GM19324 (cell line): Measurements from ENCODE around the gene LHFPL2.

ENCODE experiments used
- ATAC-seq: cut with Tn5 transposase; IDR thresholded peaks from one replicate; pipeline ENCODE4 v1.9.1; 2021; ENCODE audit warnings: mild to moderate bottlenecking, moderate library complexity; ENCODE audit not compliant: unreplicated experiment, low FRiP score

The LHFPL2 gene

GRCh38 chr5:78533356-78533755, 115.2 kb downstream of the LHFPL2 start:
- ATAC-seq = no peak

- ATAC-seq = no peak
Measured at GRCh38 chr5:78530342-78531096, 118.1 kb downstream of the LHFPL2 start.

GRCh38 chr5:78527925-78528324, 120.6 kb downstream of the LHFPL2 start:
- no peak for ATAC-seq

GRCh38 chr5:78527054-78527859, 121.3 kb downstream of the LHFPL2 start:
- no peak for ATAC-seq

GRCh38 chr5:78526049-78526525, 122.5 kb downstream of the LHFPL2 start:
- no peak for ATAC-seq

GRCh38 chr5:78523314-78524193, 125.0 kb downstream of the LHFPL2 start:
- no peak for ATAC-seq

GRCh38 chr5:78522476-78523260, 125.9 kb downstream of the LHFPL2 start:
- no peak for ATAC-seq

GRCh38 chr5:78521455-78521854, 127.1 kb downstream of the LHFPL2 start:
- no peak for ATAC-seq

- ATAC-seq = no peak
Measured at GRCh38 chr5:78519198-78519941, 129.2 kb downstream of the LHFPL2 start.

- ATAC-seq = no peak
Measured at GRCh38 chr5:78518365-78519197, 130.0 kb downstream of the LHFPL2 start.

- no peak for ATAC-seq
Measured at GRCh38 chr5:78515670-78516069, 132.9 kb downstream of the LHFPL2 start.

- ATAC-seq = no peak
Measured at GRCh38 chr5:78514427-78515330, 133.9 kb downstream of the LHFPL2 start.

GRCh38 chr5:78513441-78513840, 135.1 kb downstream of the LHFPL2 start:
- ATAC-seq = no peak

GRCh38 chr5:78512435-78512834, 136.1 kb downstream of the LHFPL2 start:
- no peak for ATAC-seq

- no peak for ATAC-seq
Measured at GRCh38 chr5:78511121-78511906, 137.3 kb downstream of the LHFPL2 start.

- ATAC-seq = peak; percentile 78
Measured at GRCh38 chr5:78509884-78510769, 138.4 kb downstream of the LHFPL2 start.
